HEK293 (cell line): ENCODE results near the gene COL25A1.

Experiments
- CTCF ChIP-seq: fragments of 450-650 bp; formaldehyde crosslinking; IDR thresholded peaks from 2 replicates; pipeline ENCODE4 v1.5.1; 2016; ENCODE audit warnings: missing biosample characterization, missing genetic modification characterization
- KLF16 ChIP-seq: fragments of 450-650 bp; formaldehyde crosslinking; IDR thresholded peaks from 2 replicates; pipeline ENCODE4 v1.5.1; 2017; ENCODE audit warnings: missing biosample characterization, missing genetic modification characterization
- KLF8 ChIP-seq: fragments of 450-650 bp; formaldehyde crosslinking; IDR thresholded peaks from 2 replicates; pipeline ENCODE4 v1.5.1; 2016; ENCODE audit warnings: missing biosample characterization, missing genetic modification characterization
- ZBTB1 ChIP-seq: fragments of 450-650 bp; formaldehyde crosslinking; IDR thresholded peaks from 2 replicates; pipeline ENCODE4 v1.5.1; 2016; ENCODE audit warnings: missing biosample characterization, missing genetic modification characterization
- ZNF138 ChIP-seq: fragments of 450-650 bp; formaldehyde crosslinking; IDR thresholded peaks from 2 replicates; pipeline ENCODE4 v1.5.1; 2016; ENCODE audit warnings: missing biosample characterization, missing genetic modification characterization, borderline replicate concordance
- ZNF544 ChIP-seq: fragments of 450-650 bp; formaldehyde crosslinking; IDR thresholded peaks from 2 replicates; pipeline ENCODE4 v1.5.0; 2017; ENCODE audit warnings: missing biosample characterization, missing genetic modification characterization
- ZNF600 ChIP-seq: fragments of 450-650 bp; formaldehyde crosslinking; IDR thresholded peaks from 2 replicates; pipeline ENCODE4 v1.5.1; 2016; ENCODE audit warnings: missing biosample characterization, missing genetic modification characterization
- ZNF658 ChIP-seq: fragments of 450-650 bp; formaldehyde crosslinking; IDR thresholded peaks from 2 replicates; pipeline ENCODE4; 2016; ENCODE audit warnings: missing biosample characterization, missing genetic modification characterization
- ZNF792 ChIP-seq: fragments of 450-650 bp; formaldehyde crosslinking; IDR thresholded peaks from 2 replicates; pipeline ENCODE4 v1.5.1; 2016; ENCODE audit warnings: missing biosample characterization, missing genetic modification characterization
- TF ChIP-seq, protein P1 (sequence below): fragments of 450-650 bp; formaldehyde crosslinking; IDR thresholded peaks from 2 replicates; pipeline ENCODE4 v1.5.1; 2016; ENCODE audit warnings: missing biosample characterization, missing genetic modification characterization, low read depth
- TF ChIP-seq, protein P2 (sequence below): fragments of 450-650 bp; formaldehyde crosslinking; IDR thresholded peaks from 2 replicates; pipeline ENCODE4 v1.5.1; 2016; ENCODE audit warnings: missing biosample characterization, missing genetic modification characterization

DNA sequence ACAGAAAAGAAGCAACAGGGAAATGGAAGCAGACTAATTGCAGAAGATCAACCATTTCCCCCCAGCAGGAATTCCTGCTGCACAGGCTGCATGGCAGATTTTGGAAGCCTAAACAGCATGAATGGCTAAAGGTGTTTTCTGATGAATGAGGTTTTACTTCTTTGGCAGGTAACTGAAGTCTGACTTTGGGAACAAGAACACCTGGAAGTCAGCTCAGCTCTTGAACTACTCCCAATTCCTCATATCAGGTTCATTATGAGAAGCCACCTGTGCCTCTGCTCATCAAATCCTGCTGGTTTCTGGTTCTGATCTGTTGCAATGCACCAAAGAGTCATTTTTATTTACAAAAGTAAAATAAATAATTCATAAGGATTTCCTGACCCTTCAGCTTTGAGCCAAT is 139.0 kb downstream of the COL25A1 start:
- TF ChIP-seq ZNF138 (tag by site-specific recombination) (no peak), ZNF600 (tag by site-specific recombination) (no peak), CTCF (tag by site-specific recombination) (no peak), KLF8 (tag by site-specific recombination) (no peak), KLF16 (tag by site-specific recombination) (no peak), ZBTB1 (no peak), ZNF792 (no peak), ZNF544 (tag by site-specific recombination) (no peak), ZNF658 (tag by site-specific recombination) (no peak)
- TF ChIP-seq, protein P1, sequence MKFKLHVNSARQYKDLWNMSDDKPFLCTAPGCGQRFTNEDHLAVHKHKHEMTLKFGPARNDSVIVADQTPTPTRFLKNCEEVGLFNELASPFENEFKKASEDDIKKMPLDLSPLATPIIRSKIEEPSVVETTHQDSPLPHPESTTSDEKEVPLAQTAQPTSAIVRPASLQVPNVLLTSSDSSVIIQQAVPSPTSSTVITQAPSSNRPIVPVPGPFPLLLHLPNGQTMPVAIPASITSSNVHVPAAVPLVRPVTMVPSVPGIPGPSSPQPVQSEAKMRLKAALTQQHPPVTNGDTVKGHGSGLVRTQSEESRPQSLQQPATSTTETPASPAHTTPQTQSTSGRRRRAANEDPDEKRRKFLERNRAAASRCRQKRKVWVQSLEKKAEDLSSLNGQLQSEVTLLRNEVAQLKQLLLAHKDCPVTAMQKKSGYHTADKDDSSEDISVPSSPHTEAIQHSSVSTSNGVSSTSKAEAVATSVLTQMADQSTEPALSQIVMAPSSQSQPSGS = no peak
- TF ChIP-seq, protein P2, sequence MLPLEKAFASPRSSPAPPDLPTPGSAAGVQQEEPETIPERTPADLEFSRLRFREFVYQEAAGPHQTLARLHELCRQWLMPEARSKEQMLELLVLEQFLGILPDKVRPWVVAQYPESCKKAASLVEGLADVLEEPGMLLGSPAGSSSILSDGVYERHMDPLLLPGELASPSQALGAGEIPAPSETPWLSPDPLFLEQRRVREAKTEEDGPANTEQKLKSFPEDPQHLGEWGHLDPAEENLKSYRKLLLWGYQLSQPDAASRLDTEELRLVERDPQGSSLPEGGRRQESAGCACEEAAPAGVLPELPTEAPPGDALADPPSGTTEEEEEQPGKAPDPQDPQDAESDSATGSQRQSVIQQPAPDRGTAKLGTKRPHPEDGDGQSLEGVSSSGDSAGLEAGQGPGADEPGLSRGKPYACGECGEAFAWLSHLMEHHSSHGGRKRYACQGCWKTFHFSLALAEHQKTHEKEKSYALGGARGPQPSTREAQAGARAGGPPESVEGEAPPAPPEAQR (tag by site-specific recombination) = no peak
